B cell (primary cell): ENCODE data around the gene ALPK3. TPM values are rescaled to one million over a fixed set of nuclear protein-coding genes. Genes with fewer than 3 reads are reported as not detected.

ENCODE experiments used
- ATAC-seq: fragments of 200-7000 bp; cut with Tn5 transposase; one replicate; pipeline ENCODE4 v1.10.0; 2021; ENCODE audit warnings: low read depth, mild to moderate bottlenecking, moderate number of reproducible peaks, moderate library complexity
- CTCF ChIA-PET: fragments of 350-600 bp; sonication (Branson Sonifier 250); formaldehyde crosslinking; loops from one replicate; lab custom pipeline; 2021; ENCODE audit warnings: antibody characterized with exemption, inconsistent platforms; lab: Charles Lee
- POLR2A ChIA-PET: fragments of 350-600 bp; sonication (Branson Sonifier 250); formaldehyde crosslinking; loops from one replicate; lab custom pipeline; 2021; ENCODE audit warnings: antibody characterized with exemption; lab: Charles Lee
- DNase-seq: peaks from one replicate; pipeline ENCODE4 v3.0.0; 2013
- H2AFZ ChIP-seq: 2 replicates; pipeline ENCODE4 v1.6.1; 2012; ENCODE audit warnings: mild to moderate bottlenecking, low read depth, low read length; ENCODE audit not compliant: insufficient read depth, poor library complexity, severe bottlenecking
- H3K27ac ChIP-seq, 2 donors: 1 replicate in 1 of 2; 2 replicates in 1 of 2; pipeline ENCODE4 v1.5.1; 2012 to 2013; ENCODE audit warnings: low read length in 2 of 2, mild to moderate bottlenecking in 2 of 2, moderate library complexity in 1 of 2
- H3K27me3 ChIP-seq, 4 experiments: fragments of 200-600 bp in 1 of 4; sonication (generic) in 1 of 4; replicated peaks in 1 of 4; 1 replicate in 2 of 4; 2 replicates in 2 of 4; pipeline versions ENCODE4 v1.6.1 to v1.7.0; 2013 to 2016; ENCODE audit warnings: low read length in 3 of 4, mild to moderate bottlenecking in 2 of 4, mixed read lengths in 1 of 4, moderate library complexity in 1 of 4; ENCODE audit not compliant: insufficient read depth in 4 of 4, control insufficient read depth in 3 of 4; ENCODE audit errors: control extremely low read depth in 1 of 4
- H3K36me3 ChIP-seq, 2 experiments: replicated peaks in 1 of 2; 1 replicate in 1 of 2; 2 replicates in 1 of 2; pipeline versions ENCODE4 v1.6.1 to v1.7.1; 2013; ENCODE audit warnings: low read length in 1 of 2; ENCODE audit not compliant: insufficient read depth in 2 of 2, control insufficient read depth in 1 of 2; ENCODE audit errors: control extremely low read depth in 1 of 2, extremely low read depth in 1 of 2
- H3K4me1 ChIP-seq, 2 donors: fragments of 200-600 bp in 1 of 2; sonication (generic) in 1 of 2; 1 replicate in 1 of 2; 2 replicates in 1 of 2; pipeline versions ENCODE4 v1.5.1 to v1.6.1; 2013 to 2017; ENCODE audit warnings: low read length in 2 of 2; ENCODE audit not compliant: control insufficient read depth in 2 of 2, insufficient read depth in 2 of 2
- H3K4me2 ChIP-seq: replicated peaks from 2 replicates; pipeline ENCODE3; 2012; ENCODE audit warnings: mild to moderate bottlenecking, low read depth, low read length; ENCODE audit not compliant: poor library complexity, severe bottlenecking
- H3K4me3 ChIP-seq, 5 experiments: fragments of 200-600 bp in 1 of 5; sonication (generic) in 1 of 5; 1 replicate in 3 of 5; 2 replicates in 2 of 5; pipeline versions ENCODE4 v1.5.1 to v1.7.0; 2011 to 2016; ENCODE audit warnings: low read length in 4 of 5, mild to moderate bottlenecking in 4 of 5, low read depth in 2 of 5, control low read depth in 1 of 5, moderate library complexity in 1 of 5; ENCODE audit not compliant: insufficient read depth in 1 of 5; ENCODE audit errors: control extremely low read depth in 1 of 5, extremely low read depth in 1 of 5
- H3K79me2 ChIP-seq: fragments of 200-600 bp; sonication (generic); one replicate; pipeline ENCODE4 v1.6.0; 2016; ENCODE audit warnings: low read length; ENCODE audit not compliant: control insufficient read depth, insufficient read depth
- H3K9ac ChIP-seq: fragments of 200-600 bp; sonication (generic); 2 replicates; pipeline ENCODE4 v1.6.1; 2017; ENCODE audit warnings: mild to moderate bottlenecking, low read length, moderate library complexity
- H3K9me3 ChIP-seq, 3 donors: one replicate each; pipeline versions ENCODE4 v1.6.1 to v1.7.1; 2013; ENCODE audit warnings: low read length in 2 of 3; ENCODE audit not compliant: control insufficient read depth in 2 of 3, insufficient read depth in 1 of 3; ENCODE audit errors: control extremely low read depth in 1 of 3
- H4K20me1 ChIP-seq: 2 replicates; pipeline ENCODE4 v1.6.0; 2012; ENCODE audit warnings: mild to moderate bottlenecking, low read length; ENCODE audit not compliant: insufficient read depth, control insufficient read depth, poor library complexity, severe bottlenecking
- H3K27ac Mint-ChIP-seq: one replicate; pipeline ENCODE4 v1.8.0; 2021; ENCODE audit warnings: mixed read lengths
- H3K27me3 Mint-ChIP-seq: one replicate; pipeline ENCODE4 v1.8.0; 2021; ENCODE audit warnings: mixed read lengths
- H3K4me1 Mint-ChIP-seq: one replicate; pipeline ENCODE4 v1.8.0; 2021; ENCODE audit warnings: mixed read lengths
- H3K4me3 Mint-ChIP-seq: one replicate; pipeline ENCODE4 v1.8.0; 2021; ENCODE audit warnings: mixed read lengths
- H3K9me3 Mint-ChIP-seq: one replicate; pipeline ENCODE4 v1.8.0; 2022; ENCODE audit warnings: mixed read lengths; ENCODE audit not compliant: insufficient read depth
- CTCF ChIP-seq: fragments of 200-600 bp; IDR thresholded peaks from one replicate; pipeline ENCODE4 v1.8.0; 2022; ENCODE audit warnings: antibody characterized with exemption, mild to moderate bottlenecking
- EZH2 ChIP-seq: IDR thresholded peaks from 2 replicates; pipeline ENCODE4 v1.6.1; 2012; ENCODE audit warnings: borderline replicate concordance, low read depth, mild to moderate bottlenecking, moderate library complexity, low read length; ENCODE audit not compliant: insufficient read depth, poor library complexity, severe bottlenecking
- WGBS: methylation state at CpG from one replicate; pipeline ENCODE4 v1.1.5; 2013; ENCODE audit warnings: missing lambda C conversion rate; ENCODE audit not compliant: insufficient coverage; 5-methylcytosine and 5-hydroxymethylcytosine counted together
- intact Hi-C: fragments of 100-400 bp; cut with micrococcal nuclease; formaldehyde crosslinking; loops from one replicate; pipeline ENCODE4 v1.10.0; 2022
- polyA plus RNA-seq: library from polyadenylated mRNA; depleted of rRNA; stranded (reverse); fragments of >200 nt; gene quantifications from 2 replicates; pipeline ENCODE4 v1.2.3, GENCODE V29; 2012
- total RNA-seq, 2 donors: library from RNA; stranded (reverse); fragments of 120-200 nt in 1 of 2; gene quantifications; 1 replicate in 1 of 2; 2 replicates in 1 of 2; pipeline versions ENCODE4 v1.2.3 to v1.2.4, GENCODE V29; 2013 to 2022

The ALPK3 gene
- total and polyA plus RNA-seq, 2 donors (not counting 1 experiment from before 2014, with no cell fraction given), result 0.07 to 0.15 TPM

GRCh38 chr15:84813931-84814330, 3.2 kb upstream of the ALPK3 start:
- intact Hi-C loops, result no loop called here
- Histone ChIP-seq H3K4me2 (no peak overlapping the region), H3K9me3 (no peaks in the 10 kb centered on the region), H3K36me3 (no peaks in the 10 kb centered on the region), H3K27me3 (peaks cover 0 to 21% (median 10%) of the 10 kb centered on the region in 4 experiments), H4K20me1 (no peaks in the 10 kb centered on the region), H3K27ac (no peak overlapping the region), H3K4me3 (no peak overlapping the region), H3K79me2 (no peaks in the 10 kb centered on the region), H2AFZ (no peak overlapping the region), H3K4me1 (peaks cover 3 to 4% of the 10 kb centered on the region in 2 donors), H3K9ac (no peak overlapping the region)
- WGBS, result no CpG with 5 or more reads among the region's 1 CpG
- TF ChIP-seq EZH2 (no peak), CTCF (no peak)
- Mint-ChIP-seq H3K27me3 (peaks cover 18% of the 10 kb centered on the region), H3K4me3 (no peak overlapping the region), H3K4me1 (peaks cover 5% of the 10 kb centered on the region), H3K9me3 (no peaks in the 10 kb centered on the region), H3K27ac (no peak overlapping the region)
- no peak for ATAC-seq
- CTCF ChIA-PET, result no interaction called here
- DNase-seq, result no peak
- POLR2A ChIA-PET, result no interaction called here

- Histone ChIP-seq H3K4me2 (no peak overlapping the region), H3K4me3 (no peak overlapping the region), H3K9me3 (no peaks in the 10 kb centered on the region), H3K27ac (no peak overlapping the region), H3K9ac (no peak overlapping the region), H2AFZ (no peak overlapping the region), H3K36me3 (no peaks in the 10 kb centered on the region), H3K79me2 (no peaks in the 10 kb centered on the region), H3K27me3 (peaks cover 0 to 21% (median 10%) of the 10 kb centered on the region in 4 experiments), H4K20me1 (no peaks in the 10 kb centered on the region), H3K4me1 (peaks cover 3 to 4% of the 10 kb centered on the region in 2 donors)
- ChIA-PET POLR2A (no interaction called here), CTCF (no interaction called here)
- 87% methylated on average over 9 of the region's 10 CpGs for WGBS
- no peak overlapping the region for H3K27ac Mint-ChIP-seq
- peaks cover 20% of the 10 kb centered on the region for H3K27me3 Mint-ChIP-seq
- no peak overlapping the region for H3K4me3 Mint-ChIP-seq
- intact Hi-C loops, result no loop called here
- no peak for ATAC-seq
- DNase-seq, result no peak
- no peaks in the 10 kb centered on the region for H3K9me3 Mint-ChIP-seq
- peaks cover 5% of the 10 kb centered on the region for H3K4me1 Mint-ChIP-seq
- TF ChIP-seq EZH2 (no peak), CTCF (no peak)
These were observed 2.2 kb upstream of the ALPK3 start for GRCh38 chr15:84814916-84815315.
